Smooth muscle cell (in vitro differentiated cells): ENCODE data around the gene SPTY2D1. TPM values are rescaled to one million over a fixed set of nuclear protein-coding genes. Genes with fewer than 3 reads are reported as not detected.

ENCODE experiments used
- DNase-seq: peaks from one replicate; lab custom pipeline; 2025; ENCODE audit not compliant: unreplicated experiment; lab: John Stamatoyannopoulos, UW
- H2AFZ ChIP-seq: fragments of 200-600 bp; sonication (generic); 2 replicates; pipeline ENCODE4 v1.6.0; 2016; ENCODE audit warnings: antibody characterized with exemption, low read depth, mild to moderate bottlenecking
- H3F3A ChIP-seq: fragments of 200-600 bp; sonication (generic); 2 replicates; pipeline ENCODE4 v1.6.0; 2017; ENCODE audit warnings: antibody characterized with exemption, low read depth
- H3K27ac ChIP-seq: fragments of 200-600 bp; sonication (generic); 2 replicates; pipeline ENCODE4 v1.5.1; 2016; ENCODE audit warnings: low read depth, mild to moderate bottlenecking
- H3K27me3 ChIP-seq: fragments of 200-600 bp; sonication (generic); 2 replicates; pipeline ENCODE4 v1.6.1; 2016; ENCODE audit warnings: low read depth, mild to moderate bottlenecking
- H3K36me3 ChIP-seq: fragments of 200-600 bp; sonication (generic); 2 replicates; pipeline ENCODE4 v1.5.1; 2016; ENCODE audit warnings: low read depth
- H3K4me1 ChIP-seq: fragments of 200-600 bp; sonication (generic); 2 replicates; pipeline ENCODE4 v1.5.1; 2016; ENCODE audit warnings: low read depth
- H3K4me2 ChIP-seq: fragments of 200-600 bp; sonication (generic); 2 replicates; pipeline ENCODE4 v1.6.0; 2016; ENCODE audit warnings: mild to moderate bottlenecking
- H3K4me3 ChIP-seq: fragments of 200-600 bp; sonication (generic); 2 replicates; pipeline ENCODE4 v1.5.1; 2016; ENCODE audit warnings: mild to moderate bottlenecking
- H3K79me2 ChIP-seq: fragments of 200-600 bp; sonication (generic); 2 replicates; pipeline ENCODE4 v1.6.0; 2016; ENCODE audit warnings: low read depth, mild to moderate bottlenecking
- H3K9ac ChIP-seq: fragments of 200-600 bp; sonication (generic); 2 replicates; pipeline ENCODE4 v1.6.0; 2016; ENCODE audit warnings: low read depth
- H3K9me3 ChIP-seq: fragments of 200-600 bp; sonication (generic); replicated peaks from 2 replicates; pipeline ENCODE4 v1.5.1; 2016; ENCODE audit warnings: low read depth
- H4K20me1 ChIP-seq: fragments of 200-600 bp; sonication (generic); 2 replicates; pipeline ENCODE4 v1.6.0; 2016; ENCODE audit warnings: low read depth
- WGBS: methylation state at CpG from one replicate; pipeline ENCODE4 v1.1.7; 2016; ENCODE audit warnings: low lambda C conversion rate; 5-methylcytosine and 5-hydroxymethylcytosine counted together
- polyA plus RNA-seq: library from polyadenylated mRNA; unstranded; fragments of >200 nt; fragmentation: Nextera tagmentation; extraction: Ambion mirVana; gene quantifications from 2 replicates; pipeline ENCODE4 v1.2.1, GENCODE V29; 2016
- total RNA-seq: library from RNA; depleted of rRNA; stranded (reverse); fragments of >200 nt; gene quantifications from 2 replicates; pipeline ENCODE4 v1.2.3, GENCODE V29; 2014
- TF ChIP-seq, protein P1 (sequence below): fragments of 200-600 bp; sonication (generic); IDR thresholded peaks from 2 replicates; pipeline ENCODE4 v1.5.1; 2017; ENCODE audit warnings: borderline replicate concordance, mild to moderate bottlenecking, antibody characterized with exemption; ENCODE audit not compliant: insufficient read depth, poor library complexity, severe bottlenecking

The SPTY2D1 gene
- total and polyA plus RNA-seq, 2 experiments from 2014 or later: 18.8 to 42.7 TPM

DNA sequence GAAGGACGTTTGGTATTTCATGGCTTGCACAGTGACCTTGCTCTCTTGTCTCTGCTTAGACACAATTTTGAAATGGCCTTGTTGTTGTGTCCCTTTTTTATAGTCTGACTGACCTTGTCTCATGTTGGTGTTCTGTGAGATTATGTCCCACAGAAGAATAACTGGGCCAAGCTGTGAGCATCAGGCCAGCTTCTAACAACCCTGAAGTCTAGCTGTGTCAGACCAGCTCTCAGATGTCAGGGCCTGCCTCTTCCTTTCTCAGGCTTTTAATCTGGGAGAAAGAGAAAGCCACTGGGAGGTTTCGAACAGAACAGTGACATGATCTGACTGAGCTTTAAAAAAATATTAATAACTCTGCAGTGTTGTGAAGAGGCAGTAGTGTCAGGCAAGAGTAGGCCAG is 43.6 kb downstream of the SPTY2D1 start:
- Histone ChIP-seq H2AFZ (no peak overlapping the region), H3K4me2 (no peak overlapping the region), H3K9ac (no peak overlapping the region), H3F3A (no peaks in the 10 kb centered on the region), H3K4me3 (no peak overlapping the region), H3K27ac (no peak overlapping the region), H3K79me2 (peaks cover 60% of the 10 kb centered on the region), H3K36me3 (no peaks in the 10 kb centered on the region), H3K27me3 (no peaks in the 10 kb centered on the region), H3K4me1 (peaks cover 22% of the 10 kb centered on the region), H4K20me1 (no peaks in the 10 kb centered on the region), H3K9me3 (no peaks in the 10 kb centered on the region)
- no peak for DNase-seq
- WGBS: 87% methylated on average over 2 of the region's 2 CpGs
- TF ChIP-seq, protein P1, sequence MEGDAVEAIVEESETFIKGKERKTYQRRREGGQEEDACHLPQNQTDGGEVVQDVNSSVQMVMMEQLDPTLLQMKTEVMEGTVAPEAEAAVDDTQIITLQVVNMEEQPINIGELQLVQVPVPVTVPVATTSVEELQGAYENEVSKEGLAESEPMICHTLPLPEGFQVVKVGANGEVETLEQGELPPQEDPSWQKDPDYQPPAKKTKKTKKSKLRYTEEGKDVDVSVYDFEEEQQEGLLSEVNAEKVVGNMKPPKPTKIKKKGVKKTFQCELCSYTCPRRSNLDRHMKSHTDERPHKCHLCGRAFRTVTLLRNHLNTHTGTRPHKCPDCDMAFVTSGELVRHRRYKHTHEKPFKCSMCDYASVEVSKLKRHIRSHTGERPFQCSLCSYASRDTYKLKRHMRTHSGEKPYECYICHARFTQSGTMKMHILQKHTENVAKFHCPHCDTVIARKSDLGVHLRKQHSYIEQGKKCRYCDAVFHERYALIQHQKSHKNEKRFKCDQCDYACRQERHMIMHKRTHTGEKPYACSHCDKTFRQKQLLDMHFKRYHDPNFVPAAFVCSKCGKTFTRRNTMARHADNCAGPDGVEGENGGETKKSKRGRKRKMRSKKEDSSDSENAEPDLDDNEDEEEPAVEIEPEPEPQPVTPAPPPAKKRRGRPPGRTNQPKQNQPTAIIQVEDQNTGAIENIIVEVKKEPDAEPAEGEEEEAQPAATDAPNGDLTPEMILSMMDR: no peak

DNA sequence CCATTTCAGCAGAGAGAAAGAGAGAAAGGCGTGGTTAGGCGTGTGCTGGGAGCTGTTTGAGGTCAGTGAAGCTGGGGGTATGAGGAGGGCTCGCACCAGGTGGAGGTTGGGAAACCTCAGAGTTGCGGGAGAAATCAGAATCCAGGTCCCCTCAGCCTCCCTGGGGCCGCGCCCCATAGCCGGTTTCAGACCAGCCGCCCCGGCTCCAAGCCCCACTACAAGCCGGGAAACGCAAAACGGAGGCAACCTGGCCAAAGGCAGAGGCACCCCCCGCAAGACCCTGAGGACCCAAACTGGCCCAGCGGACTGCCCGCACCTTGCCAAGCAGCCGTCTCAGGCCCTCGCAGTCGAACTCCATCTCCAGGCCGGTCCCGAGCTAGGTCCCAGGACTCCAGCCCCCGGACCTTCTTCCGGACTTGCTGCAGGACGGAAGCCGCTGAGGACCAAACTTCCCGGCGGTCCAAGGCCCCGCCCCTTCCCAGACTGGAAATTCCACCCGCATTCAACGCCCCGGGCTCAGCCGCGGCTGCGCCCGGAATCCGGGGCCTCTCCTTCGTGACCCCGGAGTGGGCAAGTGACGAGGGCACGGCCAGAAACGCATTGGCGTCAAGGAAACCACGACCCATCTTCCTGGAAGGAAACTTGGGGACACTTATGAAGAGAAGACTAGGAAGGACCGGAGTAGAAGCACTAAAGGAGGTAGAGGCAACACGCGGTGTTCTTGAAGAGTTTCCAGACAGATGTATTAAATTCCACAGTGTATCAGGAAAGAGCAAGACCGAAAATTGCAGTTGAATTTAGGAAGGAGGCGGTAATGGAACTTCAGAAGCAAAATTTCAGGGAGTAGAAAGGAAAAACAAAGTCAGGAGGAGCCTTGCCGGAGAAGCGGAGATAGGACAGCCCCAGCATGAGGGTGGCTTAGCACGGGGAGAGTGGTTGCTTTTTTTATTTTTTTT is 45.6 kb downstream of the SPTY2D1 start, which contains the start of gene UEVLD:
Gene UEVLD (minus strand): TSS at position 438 of the 956 bp plus-strand sequence. CDS start 80 bp downstream, at position 358.
- H3K9ac ChIP-seq: peak within 1 kb of the TSS; percentile 82
- peaks cover 22% of the 10 kb centered on the region for H3K4me1 ChIP-seq
- peak within 1 kb of the TSS; percentile 77 for H3K4me3 ChIP-seq
- peaks cover 60% of the 10 kb centered on the region for H3K79me2 ChIP-seq
- no peaks in the 10 kb centered on the region for H4K20me1 ChIP-seq
- H3F3A ChIP-seq: no peaks in the 10 kb centered on the region
- TF ChIP-seq, protein P1: no peak
- peak within 1 kb of the TSS; percentile 84 for H3K27ac ChIP-seq
- under 1% methylated on average over 42 of the region's 50 CpGs for WGBS
- peak within 1 kb of the TSS; percentile 92 for H2AFZ ChIP-seq
- H3K27me3 ChIP-seq: no peaks in the 10 kb centered on the region
- H3K9me3 ChIP-seq: no peaks in the 10 kb centered on the region
- peak within 1 kb of the TSS; percentile 96 for H3K4me2 ChIP-seq
- H3K36me3 ChIP-seq: no peaks in the 10 kb centered on the region
- DNase-seq: peak; percentile 68

DNA sequence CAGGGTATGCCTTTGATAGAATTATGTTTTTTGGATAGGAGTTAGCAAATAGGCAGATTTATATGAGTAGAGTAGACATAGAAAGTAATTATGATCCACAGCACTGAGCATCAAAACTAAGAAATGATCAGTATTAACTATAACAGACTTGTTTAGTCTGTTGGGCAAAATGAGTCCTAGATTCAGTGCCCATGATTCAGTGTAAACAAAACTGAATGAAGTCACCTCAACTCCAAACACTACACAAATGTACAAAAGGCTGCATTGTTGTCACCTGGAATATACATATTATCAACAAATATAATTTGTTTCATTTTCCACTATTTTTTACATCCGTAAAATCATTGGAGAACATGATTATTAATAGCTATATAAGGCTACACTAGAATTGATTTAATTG is 52.3 kb downstream of the SPTY2D1 start:
- no peak overlapping the region for H3K9ac ChIP-seq
- 92% methylated on average over 1 of the region's 1 CpG for WGBS
- no peaks in the 10 kb centered on the region for H3K9me3 ChIP-seq

More for the DNA sequence above, 52.3 kb downstream of the SPTY2D1 start:
- peaks cover 12% of the 10 kb centered on the region for H3K79me2 ChIP-seq
- H3K36me3 ChIP-seq: peaks cover 6% of the 10 kb centered on the region
- no peak overlapping the region for H3K27ac ChIP-seq
- H2AFZ ChIP-seq: no peak overlapping the region
- TF ChIP-seq, protein P1: no peak
- no peak overlapping the region for H3K4me2 ChIP-seq
- H3F3A ChIP-seq: no peaks in the 10 kb centered on the region
- peaks cover under 1% of the 10 kb centered on the region for H3K4me1 ChIP-seq
- DNase-seq: no peak
- no peaks in the 10 kb centered on the region for H3K27me3 ChIP-seq
- H3K4me3 ChIP-seq: no peak overlapping the region
- no peaks in the 10 kb centered on the region for H4K20me1 ChIP-seq
